Limb (tissue), 2 donors: Measurements from ENCODE around the gene POLD2.
"Not testable (repeated sequence)": the region's sequence is repeated elsewhere in the genome, so short reads cannot be mapped to it uniquely, and the experiment has no call there.

Experiments
- DNase-seq, 2 donors: peaks; one replicate each; pipeline ENCODE4 v3.0.0-alpha.2; 2016; ENCODE audit errors: extremely low spot score in 2 of 2

POLD2 gene

GRCh38 chr7:44139311-44140010, 16.1 kb upstream of the POLD2 start:
- DNase-seq: no peak

GRCh38 chr7:44138698-44139097, 15.3 kb upstream of the POLD2 start:
- DNase-seq: no peak

- DNase-seq: no peak
Measured at GRCh38 chr7:44136731-44137130, 13.4 kb upstream of the POLD2 start.

GRCh38 chr7:44134943-44135628, 11.7 kb upstream of the POLD2 start:
- DNase-seq: no peak

GRCh38 chr7:44133295-44133694, 9.9 kb upstream of the POLD2 start:
- DNase-seq: no peak

GRCh38 chr7:44132039-44132438, 8.7 kb upstream of the POLD2 start:
- no peak for DNase-seq

- DNase-seq: no peak
Measured at GRCh38 chr7:44131173-44132029, 8.1 kb upstream of the POLD2 start.

GRCh38 chr7:44128721-44129582, 5.6 kb upstream of the POLD2 start:
- DNase-seq: no peak

GRCh38 chr7:44127161-44127560, 3.8 kb upstream of the POLD2 start:
- no peak for DNase-seq

GRCh38 chr7:44126574-44126973, 3.2 kb upstream of the POLD2 start:
- not testable (repeated sequence) for DNase-seq

- DNase-seq: no peak
Measured at GRCh38 chr7:44124822-44125202, 1.5 kb upstream of the POLD2 start.

GRCh38 chr7:44122529-44122928, 819 bp downstream of the POLD2 start:
- no peak for DNase-seq

GRCh38 chr7:44121761-44122420, 1.5 kb downstream of the POLD2 start:
- no peak for DNase-seq

GRCh38 chr7:44120395-44120794, 3.0 kb downstream of the POLD2 start:
- no peak for DNase-seq

- DNase-seq: no peak
Measured at GRCh38 chr7:44119829-44120380, 3.4 kb downstream of the POLD2 start.

- DNase-seq: no peak
Measured at GRCh38 chr7:44117801-44118429, 5.4 kb downstream of the POLD2 start.

GRCh38 chr7:44116789-44117666, 6.3 kb downstream of the POLD2 start:
- DNase-seq: no peak

- no peak for DNase-seq
Measured at GRCh38 chr7:44116087-44116788, 7.1 kb downstream of the POLD2 start.
